GM18868 (cell line): ENCODE results near the gene COA8.
"Not testable (repeated sequence)": the region's sequence is repeated elsewhere in the genome, so short reads cannot be mapped to it uniquely, and the experiment has no call there.

ENCODE experiments used
- ATAC-seq: cut with Tn5 transposase; IDR thresholded peaks from one replicate; pipeline ENCODE4 v1.9.1; 2021; ENCODE audit warnings: mild to moderate bottlenecking, moderate library complexity; ENCODE audit not compliant: unreplicated experiment

Gene COA8

GRCh38 chr14:103568952-103569351, 6.2 kb downstream of the COA8 start:
- ATAC-seq: no peak

DNA sequence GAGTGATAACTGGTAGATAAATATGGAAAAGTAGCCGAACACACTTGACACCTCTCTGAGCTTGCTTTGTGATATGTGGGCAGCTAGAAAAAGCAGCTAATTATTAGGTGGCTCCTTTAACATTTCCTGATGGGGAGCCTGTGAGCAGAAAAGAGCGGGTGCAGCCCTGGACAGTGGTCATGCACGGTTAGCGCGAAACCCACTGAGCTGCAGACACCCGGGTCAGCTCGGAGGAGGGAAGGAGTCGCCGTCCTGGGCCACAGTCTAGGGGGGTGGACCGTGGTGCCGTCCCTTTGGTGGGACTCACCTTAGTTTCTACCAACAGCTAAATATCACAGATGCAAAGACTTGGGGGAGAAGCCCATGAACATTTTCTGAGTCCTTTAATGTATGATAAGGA, 6.6 kb downstream of the COA8 start:
- ATAC-seq: no peak

DNA sequence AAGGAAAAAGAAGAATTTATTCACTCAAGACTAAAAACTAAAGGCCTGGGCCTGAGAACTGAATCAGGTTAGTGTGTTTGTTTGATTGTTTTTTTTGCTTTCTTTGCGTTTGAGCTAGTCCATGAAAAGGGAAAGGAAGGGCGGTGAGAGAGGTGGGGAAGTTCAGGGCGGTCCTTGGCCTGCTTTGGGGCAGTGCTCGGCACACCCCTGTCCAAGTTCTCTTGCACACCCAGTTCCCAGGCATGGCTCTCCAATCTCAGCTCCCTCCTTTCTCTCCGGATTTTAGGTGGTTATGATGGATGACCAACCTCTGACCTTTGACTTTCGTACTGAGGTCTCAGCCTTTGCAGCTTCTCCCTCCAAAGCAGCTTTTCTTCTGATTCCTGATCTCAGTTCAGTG, 11.3 kb downstream of the COA8 start:
- ATAC-seq: no peak

- no peak for ATAC-seq
Measured at GRCh38 chr14:103574707-103575285, 12.0 kb downstream of the COA8 start.

DNA sequence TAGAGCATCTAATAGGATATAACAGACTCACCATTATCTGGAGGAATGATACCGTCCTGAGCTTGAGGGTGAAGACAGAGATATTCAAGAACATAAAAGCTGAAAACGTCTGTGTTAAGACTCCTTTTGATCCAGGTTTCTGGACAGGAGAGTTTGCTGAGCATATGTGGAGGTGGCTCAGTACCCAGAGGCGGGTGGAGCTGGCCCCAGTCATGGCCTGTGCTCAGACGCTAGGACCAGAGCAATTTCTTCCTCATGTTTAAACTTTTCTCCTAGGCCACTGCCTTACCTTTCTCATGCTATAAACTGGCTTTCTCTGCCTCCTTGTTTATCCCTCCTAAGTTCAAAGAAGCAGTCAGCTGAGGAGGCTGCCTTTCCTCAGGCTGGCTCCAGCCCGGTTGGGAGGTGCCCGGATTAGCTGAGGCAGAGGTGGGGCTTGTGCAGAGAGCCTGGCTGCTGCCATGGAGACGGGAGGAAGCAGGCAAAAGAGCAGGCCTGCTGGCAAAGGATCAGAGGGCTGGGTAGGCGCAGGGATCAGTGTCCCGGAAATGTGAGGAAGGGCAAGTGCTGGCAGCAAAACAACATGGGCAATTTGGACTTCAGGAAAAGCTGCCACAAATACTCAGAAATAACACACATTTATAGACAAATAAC, 13.7 kb downstream of the COA8 start:
- ATAC-seq: no peak

GRCh38 chr14:103578401-103579075, 15.8 kb downstream of the COA8 start:
- no peak for ATAC-seq

GRCh38 chr14:103581206-103581605, 18.4 kb downstream of the COA8 start:
- no peak for ATAC-seq

DNA sequence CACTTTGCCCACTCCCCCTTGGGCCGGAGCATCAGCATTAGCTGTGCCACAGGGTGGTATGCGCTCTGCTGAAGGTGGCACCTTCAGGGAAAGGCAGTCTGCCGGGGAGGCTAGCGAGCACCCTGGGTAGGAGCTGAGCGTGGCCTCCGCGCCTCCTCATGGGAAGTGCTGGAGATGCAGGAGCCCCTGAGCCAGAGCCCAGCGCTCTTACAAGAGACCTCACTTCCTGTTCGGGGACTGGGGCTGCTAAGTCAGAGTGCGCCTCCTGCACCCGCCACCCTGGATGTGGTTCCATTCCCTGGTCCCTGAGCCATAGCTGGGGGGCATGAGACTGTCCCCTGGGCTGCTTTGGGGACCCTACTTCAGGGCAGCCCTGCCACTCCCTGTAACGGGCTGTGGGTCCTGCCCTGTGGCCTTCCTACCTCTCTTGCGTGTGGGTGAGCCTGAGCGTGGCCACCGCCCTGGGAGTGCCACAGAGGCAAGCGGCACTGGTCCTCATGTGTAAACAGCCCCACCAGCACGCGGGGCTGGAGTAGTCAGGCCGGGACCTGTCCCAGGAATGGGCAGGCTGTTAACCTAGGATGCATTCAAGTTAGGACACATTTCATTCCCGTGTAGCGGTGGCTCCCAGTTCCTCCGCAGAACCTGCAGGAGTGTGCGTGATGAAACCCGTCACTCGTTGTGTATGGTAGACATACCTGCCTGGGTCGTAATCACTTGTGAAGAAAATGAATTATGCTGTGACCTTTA, 19.4 kb downstream of the COA8 start:
- ATAC-seq: no peak

DNA sequence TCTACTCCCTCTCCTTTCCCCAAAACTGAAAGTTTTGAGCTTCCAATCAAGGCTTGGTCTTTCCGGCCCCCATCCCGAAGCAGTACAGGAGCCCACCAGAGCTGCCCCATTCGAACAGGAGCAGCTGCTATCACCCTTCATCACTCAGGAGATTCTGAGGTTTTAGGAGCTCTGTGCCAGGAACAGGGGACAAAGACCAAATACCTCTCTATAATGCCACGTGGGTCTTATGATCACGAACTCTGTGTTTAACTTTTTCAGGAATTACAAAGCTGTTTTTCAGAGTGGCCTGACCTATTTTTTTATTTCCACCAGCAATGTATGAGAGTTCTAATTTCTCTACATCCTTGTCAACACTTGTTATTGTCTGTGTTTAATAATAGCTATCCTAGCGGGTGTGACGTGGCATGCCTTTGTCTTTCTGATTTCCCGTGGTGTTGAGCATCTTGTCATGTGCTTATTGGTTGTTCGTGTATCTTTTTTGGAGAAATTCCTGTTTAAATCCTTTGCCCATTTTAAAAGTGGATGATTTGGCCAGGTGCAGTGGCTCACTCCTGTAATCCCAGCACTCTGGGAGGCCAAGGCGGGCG, 21.7 kb downstream of the COA8 start:
- no peak for ATAC-seq

- peak; percentile 65 for ATAC-seq
Measured at GRCh38 chr14:103593577-103593976, 30.8 kb downstream of the COA8 start.

- no peak for ATAC-seq
Measured at GRCh38 chr14:103594265-103594664, 31.5 kb downstream of the COA8 start.

- ATAC-seq: no peak
Measured at GRCh38 chr14:103597623-103598377, 35.0 kb downstream of the COA8 start.

DNA sequence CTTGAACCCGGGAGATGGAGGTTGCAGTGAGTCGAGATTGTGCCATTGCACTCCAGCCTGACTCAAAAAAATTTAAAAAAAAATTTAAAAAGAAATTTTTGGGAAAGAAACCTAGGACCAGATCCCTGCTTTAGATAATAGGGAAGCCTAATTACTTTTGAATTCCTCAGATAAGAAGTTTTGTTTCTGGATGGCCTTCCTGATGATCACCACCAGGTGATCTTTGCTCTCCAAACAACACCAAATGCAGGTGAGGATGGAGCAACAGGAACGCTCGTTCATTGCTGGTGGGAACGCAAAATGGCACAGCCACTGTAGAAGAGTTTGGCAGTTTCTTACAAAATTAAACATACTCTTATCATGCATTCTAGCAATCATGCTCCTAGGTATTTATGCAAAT, 37.7 kb downstream of the COA8 start:
- ATAC-seq: no peak

DNA sequence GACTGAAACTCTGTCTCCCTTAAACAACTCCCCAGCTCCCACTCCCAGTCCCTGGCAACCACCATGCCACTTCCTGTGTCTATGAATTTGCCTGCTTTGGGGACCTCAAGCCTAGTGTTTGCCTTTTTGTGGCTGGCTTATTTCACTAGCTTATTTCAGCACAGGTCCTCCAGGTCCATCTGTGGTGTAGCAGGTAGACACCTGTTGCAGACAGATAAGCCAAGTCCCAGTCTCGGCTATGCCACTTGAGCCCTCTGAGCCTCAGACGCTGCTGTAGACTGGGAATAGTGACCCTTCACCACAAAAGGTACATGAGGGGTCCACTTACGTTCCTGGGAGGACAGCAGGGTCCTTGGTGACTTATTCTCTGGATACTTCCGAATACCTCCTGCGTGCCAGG, 41.9 kb downstream of the COA8 start:
- ATAC-seq: no peak

GRCh38 chr14:103606963-103607668, 44.4 kb downstream of the COA8 start:
- ATAC-seq: no peak

- ATAC-seq: no peak
Measured at GRCh38 chr14:103607822-103608221, 45.1 kb downstream of the COA8 start.

- ATAC-seq: not testable (repeated sequence)
Measured at GRCh38 chr14:103609081-103609480, 46.3 kb downstream of the COA8 start.

DNA sequence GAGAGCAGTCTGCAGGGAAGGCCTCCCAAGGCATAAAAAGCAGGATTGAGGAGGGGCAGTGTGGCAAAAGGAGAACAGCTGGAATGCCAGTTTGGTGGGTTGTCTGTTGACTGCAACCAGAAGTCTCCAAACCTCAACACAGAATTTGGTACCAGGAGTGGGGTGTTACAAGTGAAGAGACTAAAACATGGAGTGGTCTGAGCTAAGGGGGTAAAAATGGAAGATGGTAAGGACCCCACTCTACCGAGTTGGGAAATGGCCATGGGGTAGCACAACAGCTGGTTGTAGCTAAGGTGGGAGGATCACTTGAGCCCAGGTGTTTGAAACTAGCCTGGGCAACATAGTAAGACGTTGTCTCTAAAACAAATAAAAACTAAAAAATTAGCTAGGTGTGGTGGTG, 48.5 kb downstream of the COA8 start:
- ATAC-seq: no peak

GRCh38 chr14:103613517-103613916, 50.8 kb downstream of the COA8 start:
- no peak for ATAC-seq
